NCI-H1092 treated with DMSO at 0.1 percent for 48 hours (cell line): ENCODE measurements around the gene SEPTIN7.

Source experiments
- DNase-seq: peaks from one replicate; lab custom pipeline; 2025; lab: John Stamatoyannopoulos, UW

The SEPTIN7 gene

GRCh38 chr7:35839860-35840854, 39.3 kb downstream of the SEPTIN7 start:
- no peak for DNase-seq

GRCh38 chr7:35846816-35847412, 46.1 kb downstream of the SEPTIN7 start:
- DNase-seq: no peak

GRCh38 chr7:35848725-35849124, 47.9 kb downstream of the SEPTIN7 start:
- DNase-seq: no peak

GRCh38 chr7:35849158-35849831, 48.4 kb downstream of the SEPTIN7 start:
- DNase-seq: no peak

- DNase-seq: no peak
These were observed 49.1 kb downstream of the SEPTIN7 start for GRCh38 chr7:35849954-35850353.
